CD4-positive, alpha-beta memory T cell (primary cell): ENCODE results near the gene SEMA4D. TPM values are rescaled to one million over a fixed set of nuclear protein-coding genes. Genes with fewer than 3 reads are reported as not detected.
A peak's percentile ranks its signal among the peaks of the same experiment; 100 is the strongest.

ENCODE experiments used
- CTCF ChIA-PET: fragments of 350-600 bp; sonication (Branson Sonifier 250); formaldehyde crosslinking; loops from one replicate; lab custom pipeline; 2021; ENCODE audit warnings: inconsistent platforms; ENCODE audit not compliant: partially characterized antibody; lab: Charles Lee
- POLR2A ChIA-PET: fragments of 350-600 bp; sonication (Branson Sonifier 250); formaldehyde crosslinking; loops from one replicate; lab custom pipeline; 2021; ENCODE audit not compliant: partially characterized antibody; lab: Charles Lee
- DNase-seq, 5 donors: peaks; one replicate each; pipeline versions ENCODE4 v3.0.0 to v3.0.0-alpha.2; 2020 to 2022; ENCODE audit warnings: mixed read lengths in 1 of 5
- H3K27ac ChIP-seq: one replicate; pipeline ENCODE4 v1.7.0; 2013; ENCODE audit warnings: low read depth, low read length
- H3K27me3 ChIP-seq: 2 replicates; pipeline ENCODE4 v1.7.0; 2013; ENCODE audit warnings: mild to moderate bottlenecking, low read length, moderate library complexity; ENCODE audit not compliant: insufficient read depth
- H3K36me3 ChIP-seq: 2 replicates; pipeline ENCODE4 v1.7.0; 2013; ENCODE audit warnings: mild to moderate bottlenecking, low read length, moderate library complexity; ENCODE audit not compliant: insufficient read depth
- H3K4me1 ChIP-seq: 2 replicates; pipeline ENCODE4 v1.7.0; 2013; ENCODE audit warnings: mild to moderate bottlenecking, low read length, moderate library complexity; ENCODE audit not compliant: insufficient read depth
- H3K4me3 ChIP-seq, 2 donors: one replicate each; pipeline ENCODE4 v1.7.0; 2013; ENCODE audit warnings: low read length in 2 of 2, mild to moderate bottlenecking in 1 of 2
- H3K9me3 ChIP-seq, 2 donors: one replicate each; pipeline ENCODE4 v1.7.0; 2013; ENCODE audit warnings: low read length in 2 of 2, control low read depth in 1 of 2; ENCODE audit not compliant: control insufficient read depth in 1 of 2
- H3K27ac Mint-ChIP-seq, 7 donors: one replicate each; pipeline ENCODE4 v1.8.0; 2020 to 2021; ENCODE audit warnings: mixed read lengths in 7 of 7, mild to moderate bottlenecking in 6 of 7, inconsistent platforms in 3 of 7, moderate library complexity in 3 of 7
- H3K27me3 Mint-ChIP-seq, 2 donors: one replicate each; pipeline ENCODE4 v1.8.0; 2020 to 2021; ENCODE audit warnings: mixed read lengths in 2 of 2
- H3K36me3 Mint-ChIP-seq, 2 donors: one replicate each; pipeline ENCODE4 v1.8.0; 2020 to 2021; ENCODE audit warnings: mixed read lengths in 2 of 2, inconsistent platforms in 1 of 2, mild to moderate bottlenecking in 1 of 2
- H3K4me1 Mint-ChIP-seq, 4 donors: one replicate each; pipeline ENCODE4 v1.8.0; 2020 to 2021; ENCODE audit warnings: mixed read lengths in 4 of 4, mild to moderate bottlenecking in 1 of 4
- H3K4me3 Mint-ChIP-seq, 8 donors: one replicate each; pipeline ENCODE4 v1.8.0; 2020 to 2021; ENCODE audit warnings: mixed read lengths in 8 of 8, mild to moderate bottlenecking in 7 of 8, moderate library complexity in 6 of 8, inconsistent platforms in 3 of 8
- H3K9me3 Mint-ChIP-seq, 8 donors: one replicate each; pipeline ENCODE4 v1.8.0; 2020 to 2021; ENCODE audit warnings: mixed read lengths in 8 of 8, mild to moderate bottlenecking in 5 of 8, inconsistent platforms in 3 of 8, moderate library complexity in 1 of 8
- intact Hi-C: fragments of 100-400 bp; cut with micrococcal nuclease; formaldehyde crosslinking; loops from one replicate; pipeline ENCODE4 v1.15.1; 2023
- microRNA-seq: library from miRNA; unstranded; fragments of <30 nt; microRNA quantifications from one replicate; pipeline ENCODE4 v1.2.0, GENCODE V29; 2021; ENCODE audit warnings: borderline replicate concordance, borderline number of aligned reads, borderline microRNAs expressed, mixed read lengths
- polyA plus RNA-seq, 2 donors: library from polyadenylated mRNA; unstranded; fragments of 300-500 nt; fragmentation: Illumina TruSeq; gene quantifications; one replicate each; pipeline ENCODE4 v1.2.3, GENCODE V29; 2021
- total RNA-seq, 2 experiments: library from RNA; stranded (reverse); gene quantifications; one replicate each; pipeline ENCODE4 v1.2.3, GENCODE V29; 2021

SEMA4D gene
- total and polyA plus RNA-seq, 4 experiments from 2014 or later, result 49.5 to 410 (median 280) TPM

DNA sequence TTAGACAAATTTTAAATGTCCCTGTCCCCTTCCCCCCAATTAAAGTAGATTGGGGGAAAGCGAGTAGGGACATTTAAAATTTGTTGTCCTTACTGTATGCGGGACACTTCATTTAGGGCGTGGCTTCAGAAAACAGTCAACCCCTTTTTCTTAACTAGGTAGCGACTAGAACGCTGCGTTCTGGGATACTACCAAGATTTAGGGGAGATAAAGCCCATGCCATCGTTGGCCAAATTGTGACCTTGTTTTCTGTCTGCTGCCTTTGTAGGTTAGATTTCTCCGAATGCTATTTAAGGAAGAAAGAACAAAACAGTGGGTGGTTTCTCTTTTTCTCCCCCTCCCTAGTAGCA lies 185.7 kb downstream of the SEMA4D start:
- Histone ChIP-seq H3K27ac (peak overlapping the region; percentile 96), H3K4me1 (peaks cover 36% of the 10 kb centered on the region), H3K9me3 (no peaks in the 10 kb centered on the region), H3K27me3 (no peaks in the 10 kb centered on the region), H3K36me3 (no peaks in the 10 kb centered on the region), H3K4me3 (peak overlapping the region; percentile 59 to 67)
- no peak for DNase-seq
- intact Hi-C loops, result loop anchor here (5.0 to 10.0 kb wide), 2 partner anchors 153 to 925 kb away; partner anchors contain the start of gene SPIN1
- H3K9me3 Mint-ChIP-seq, result peaks cover 0 to 3% (median 0%) of the 10 kb centered on the region in 8 donors
- CTCF ChIA-PET, result no interaction called here
- peaks cover 4 to 12% of the 10 kb centered on the region in 2 donors for H3K36me3 Mint-ChIP-seq
- H3K4me1 Mint-ChIP-seq, result peaks cover 16 to 45% (median 32%) of the 10 kb centered on the region in 4 donors
- POLR2A ChIA-PET, result no interaction called here
- peaks cover 1 to 2% of the 10 kb centered on the region in 2 donors for H3K27me3 Mint-ChIP-seq
- peak overlapping the region; percentile 64 to 97 (median 78) for H3K4me3 Mint-ChIP-seq
- peak overlapping the region in 5 of 7 donors; percentile 48 to 99 (median 59) for H3K27ac Mint-ChIP-seq

DNA sequence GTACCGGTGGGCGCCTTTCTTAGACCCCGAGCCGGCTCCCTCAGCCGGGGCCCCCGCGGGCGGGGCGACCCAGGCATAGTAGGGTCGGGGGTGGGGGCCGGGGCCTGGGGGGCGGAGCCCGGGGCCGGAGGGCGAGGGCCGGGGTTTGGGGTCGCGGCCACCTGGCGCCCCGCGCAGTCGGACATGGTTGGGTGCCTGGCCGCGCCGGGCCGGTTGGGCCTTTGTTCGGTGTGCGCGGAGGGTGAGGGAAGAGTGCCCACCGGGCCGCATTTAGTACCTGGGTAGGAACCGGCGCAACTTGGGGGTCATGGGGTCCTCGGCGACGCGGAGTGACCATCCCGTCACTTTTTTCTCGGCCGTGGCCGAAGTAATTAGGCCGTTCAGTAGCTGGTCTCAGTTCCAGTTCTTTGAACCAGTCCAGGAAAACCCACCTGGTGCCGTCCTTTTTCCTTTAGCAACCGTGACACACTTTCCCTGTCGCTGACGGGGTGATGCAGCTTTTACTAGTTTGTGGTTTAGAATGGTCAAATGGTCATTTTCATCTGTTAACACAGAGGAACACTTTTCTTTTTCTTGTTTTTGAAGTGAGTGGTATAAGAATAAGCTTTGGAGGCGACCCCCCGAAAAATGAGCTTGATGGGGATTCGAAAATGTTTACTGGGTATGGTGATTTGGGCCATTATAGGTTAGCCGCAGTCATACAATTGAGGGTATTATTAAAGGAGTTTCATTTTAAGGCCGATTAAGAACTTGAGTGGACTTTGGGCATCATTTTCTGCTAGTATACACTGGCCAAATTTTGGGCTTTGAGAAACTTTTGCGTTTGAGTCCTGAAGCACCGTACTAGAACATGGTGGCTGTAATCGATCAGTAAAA lies 186.3 kb downstream of the SEMA4D start:
- Mint-ChIP-seq H3K4me3 (peak overlapping the region; percentile 91 to 98 (median 96)), H3K4me1 (peaks cover 16 to 41% (median 31%) of the 10 kb centered on the region in 4 donors), H3K27ac (peak overlapping the region in 6 of 7 donors; percentile 59 to 100 (median 99)), H3K27me3 (peaks cover 1 to 2% of the 10 kb centered on the region in 2 donors), H3K9me3 (peaks cover 0 to 3% (median 0%) of the 10 kb centered on the region in 8 donors), H3K36me3 (peaks cover 3 to 11% of the 10 kb centered on the region in 2 donors)
- peak in 2 of 5 donors; percentile 19 to 44 for DNase-seq
- H3K36me3 ChIP-seq, result no peaks in the 10 kb centered on the region
- CTCF ChIA-PET, result no interaction called here
- H3K27me3 ChIP-seq, result no peaks in the 10 kb centered on the region
- peak overlapping the region; percentile 59 to 67 for H3K4me3 ChIP-seq
- no peaks in the 10 kb centered on the region for H3K9me3 ChIP-seq
- peaks cover 36% of the 10 kb centered on the region for H3K4me1 ChIP-seq
- intact Hi-C loops, result loop anchor here (2.0 to 10.0 kb wide), 3 partner anchors 153 to 924 kb away; partner anchors contain the start of genes GADD45G and SPIN1
- peak overlapping the region; percentile 96 for H3K27ac ChIP-seq
- POLR2A ChIA-PET, result no interaction called here

Small RNA genes within 50 kb of the gene (microRNA-seq; reads per million reads assigned to microRNA genes)
- gene MIR3153, result not detected

Other genes starting within 250 kb of the SEMA4D start
- 1 to 10 TPM; 6.5 to 8.5 TPM for gene CKS2, start 186.9 kb downstream of the SEMA4D start, total RNA-seq
- gene CKS2, start 186.9 kb downstream of the SEMA4D start, polyA plus RNA-seq, result 10 to 100 TPM; 24.3 to 35.4 TPM
- gene SECISBP2, start 179.6 kb downstream of the SEMA4D start, total RNA-seq, result 100 to 1,000 TPM in 1 of 2 experiments, 10 to 100 TPM in 1; 96.5 to 112 TPM
- 10 to 100 TPM; 12.5 to 23.3 TPM for gene SECISBP2, start 179.6 kb downstream of the SEMA4D start, polyA plus RNA-seq
- 1 to 10 TPM; 2.4 to 2.9 TPM for gene GADD45G, start 106.9 kb upstream of the SEMA4D start, total RNA-seq
- under 1 TPM in 1 of 2 donors, not detected in 1; 0.96 TPM for gene GADD45G, start 106.9 kb upstream of the SEMA4D start, polyA plus RNA-seq